ENCODE measurements around the gene MSX2. TPM values are rescaled to one million over a fixed set of nuclear protein-coding genes. Genes with fewer than 3 reads are reported as not detected.

Gene MSX2
- total RNA-seq, 1 donor from 2014 or later = 1.1 TPM

Small RNA genes within 50 kb of the gene (microRNA-seq; reads per million reads assigned to microRNA genes)
- not detected for gene MIR4634
